ENCODE data around the gene FA2H. TPM values are rescaled to one million over a fixed set of nuclear protein-coding genes. Genes with fewer than 3 reads are reported as not detected.
"Not testable (repeated sequence)": the region's sequence is repeated elsewhere in the genome, so short reads cannot be mapped to it uniquely, and the experiment has no call there.

Gene FA2H
- total RNA-seq, 3 donors from 2014 or later, result 0.33 to 1.8 TPM; not detected in 1

- DNase-seq (ENCODE audit: low spot score in 2 of 2), result no peak
- intact Hi-C loops (cut with DNase I; ENCODE audit: low total_unique reads), result no loop called here
- no peaks in the 10 kb centered on the region for H3K4me1 ChIP-seq
- no peaks in the 10 kb centered on the region for H3K36me3 ChIP-seq
- no peaks in the 10 kb centered on the region for H3K27me3 ChIP-seq
- no peak for TF ChIP-seq POLR2A (IDR thresholded peaks at IDR 0.05)
- TF ChIP-seq POLR2AphosphoS5 (IDR thresholded peaks at IDR 0.05), result no peak
- no peak for TF ChIP-seq CTCF (IDR thresholded peaks at IDR 0.05)
- H3K9me3 ChIP-seq, result no peaks in the 10 kb centered on the region
- H3K27ac ChIP-seq, result no peak overlapping the region
- H3K4me3 ChIP-seq, result no peak overlapping the region
These were observed 83.3 kb downstream of the FA2H start for GRCh38 chr16:74691093-74691855.

- TF ChIP-seq POLR2A (IDR thresholded peaks at IDR 0.05) (no peak), CTCF (IDR thresholded peaks at IDR 0.05) (no peak), POLR2AphosphoS5 (IDR thresholded peaks at IDR 0.05) (no peak)
- no peaks in the 10 kb centered on the region for H3K27me3 ChIP-seq
- H3K4me3 ChIP-seq, result no peak overlapping the region
- no peak for DNase-seq (ENCODE audit: low spot score in 2 of 2)
- intact Hi-C loops (cut with DNase I; ENCODE audit: low total_unique reads), result no loop called here
- H3K4me1 ChIP-seq, result no peaks in the 10 kb centered on the region
- no peaks in the 10 kb centered on the region for H3K36me3 ChIP-seq
- no peaks in the 10 kb centered on the region for H3K9me3 ChIP-seq
- no peak overlapping the region for H3K27ac ChIP-seq
These were observed 92.1 kb downstream of the FA2H start for GRCh38 chr16:74682556-74682955.

- H3K4me3 ChIP-seq, result no peak overlapping the region
- intact Hi-C loops (cut with DNase I; ENCODE audit: low total_unique reads), result no loop called here
- TF ChIP-seq POLR2AphosphoS5 (IDR thresholded peaks at IDR 0.05), result no peak
- TF ChIP-seq POLR2A (IDR thresholded peaks at IDR 0.05), result no peak
- no peak for DNase-seq (ENCODE audit: low spot score in 2 of 2)
- H3K27ac ChIP-seq, result no peak overlapping the region
- no peaks in the 10 kb centered on the region for H3K4me1 ChIP-seq
- H3K27me3 ChIP-seq, result no peaks in the 10 kb centered on the region
- H3K9me3 ChIP-seq, result no peaks in the 10 kb centered on the region
- H3K36me3 ChIP-seq, result no peaks in the 10 kb centered on the region
These were observed 93.9 kb downstream of the FA2H start for GRCh38 chr16:74680681-74681080.

- no peaks in the 10 kb centered on the region for H3K27me3 ChIP-seq
- no peaks in the 10 kb centered on the region for H3K9me3 ChIP-seq
- no peaks in the 10 kb centered on the region for H3K36me3 ChIP-seq
- no peaks in the 10 kb centered on the region for H3K4me1 ChIP-seq
- no peak for TF ChIP-seq POLR2A (IDR thresholded peaks at IDR 0.05)
- no peak for DNase-seq (ENCODE audit: low spot score in 2 of 2)
- H3K4me3 ChIP-seq, result no peak overlapping the region
- H3K27ac ChIP-seq, result no peak overlapping the region
- intact Hi-C loops (cut with DNase I; ENCODE audit: low total_unique reads), result no loop called here
These were observed 94.6 kb downstream of the FA2H start for GRCh38 chr16:74679983-74680382.

- intact Hi-C loops (cut with DNase I; ENCODE audit: low total_unique reads), result no loop called here
- TF ChIP-seq POLR2AphosphoS5 (IDR thresholded peaks at IDR 0.05) (no peak), POLR2A (IDR thresholded peaks at IDR 0.05) (no peak), CTCF (IDR thresholded peaks at IDR 0.05) (no peak)
- Histone ChIP-seq H3K27me3 (no peaks in the 10 kb centered on the region), H3K27ac (no peak overlapping the region), H3K4me3 (no peak overlapping the region), H3K9me3 (no peaks in the 10 kb centered on the region), H3K4me1 (no peaks in the 10 kb centered on the region), H3K36me3 (no peaks in the 10 kb centered on the region)
- DNase-seq (ENCODE audit: low spot score in 2 of 2), result no peak
These were observed 96.8 kb downstream of the FA2H start for GRCh38 chr16:74677868-74678267.

GRCh38 chr16:74673876-74674275, 100.7 kb downstream of the FA2H start:
- Histone ChIP-seq H3K27ac (no peak overlapping the region), H3K4me3 (no peak overlapping the region), H3K27me3 (no peaks in the 10 kb centered on the region), H3K36me3 (no peaks in the 10 kb centered on the region), H3K4me1 (no peaks in the 10 kb centered on the region), H3K9me3 (no peaks in the 10 kb centered on the region)
- intact Hi-C loops (cut with DNase I; ENCODE audit: low total_unique reads), result no loop called here
- no peak for DNase-seq (ENCODE audit: low spot score in 2 of 2)
- TF ChIP-seq POLR2AphosphoS5 (IDR thresholded peaks at IDR 0.05) (no peak), POLR2A (IDR thresholded peaks at IDR 0.05) (no peak), CTCF (IDR thresholded peaks at IDR 0.05) (no peak)

- intact Hi-C loops (cut with DNase I; ENCODE audit: low total_unique reads); DNase-seq (ENCODE audit: low spot score in 2 of 2); H3K36me3 ChIP-seq; H3K9me3 ChIP-seq; H3K4me1 ChIP-seq; H3K27me3 ChIP-seq; H3K4me3 ChIP-seq; H3K27ac ChIP-seq: not testable (repeated sequence)
These were observed 105.7 kb downstream of the FA2H start for GRCh38 chr16:74668877-74669276.
